IMR-90 (cell line): ENCODE measurements around the gene SYTL2.
"Not testable (repeated sequence)": the region's sequence is repeated elsewhere in the genome, so short reads cannot be mapped to it uniquely, and the experiment has no call there.

Experiments used
- BHLHE40 ChIP-seq: fragments of 150-350 bp; IDR thresholded peaks from 2 replicates; pipeline ENCODE4 v1.6.1; 2016; ENCODE audit warnings: mild to moderate bottlenecking, low read depth, low read length
- CEBPB ChIP-seq: IDR thresholded peaks from 2 replicates; pipeline ENCODE4 v1.6.1; 2012; ENCODE audit warnings: low read depth, low read length, improper control_type of control experiment
- CHD1 ChIP-seq: IDR thresholded peaks from 2 replicates; pipeline ENCODE4 v1.6.1; 2012; ENCODE audit warnings: low read depth, low read length, improper control_type of control experiment
- FOS ChIP-seq: fragments of 150-350 bp; IDR thresholded peaks from 2 replicates; pipeline ENCODE4 v1.6.1; 2016; ENCODE audit warnings: low read depth, low read length
- MXI1 ChIP-seq: IDR thresholded peaks from 2 replicates; pipeline ENCODE4 v1.6.1; 2012; ENCODE audit warnings: low read depth, mild to moderate bottlenecking, low read length, moderate library complexity, borderline replicate concordance
- POLR2A ChIP-seq: IDR thresholded peaks from 2 replicates; pipeline ENCODE4 v1.6.1; 2012; ENCODE audit warnings: mild to moderate bottlenecking, low read depth, low read length
- TF ChIP-seq, protein P1 (sequence below): conservative IDR thresholded peaks from 2 replicates; pipeline ENCODE4 v1.5.1; 2012; ENCODE audit warnings: mild to moderate bottlenecking, low read depth, low read length, improper control_type of control experiment

DNA sequence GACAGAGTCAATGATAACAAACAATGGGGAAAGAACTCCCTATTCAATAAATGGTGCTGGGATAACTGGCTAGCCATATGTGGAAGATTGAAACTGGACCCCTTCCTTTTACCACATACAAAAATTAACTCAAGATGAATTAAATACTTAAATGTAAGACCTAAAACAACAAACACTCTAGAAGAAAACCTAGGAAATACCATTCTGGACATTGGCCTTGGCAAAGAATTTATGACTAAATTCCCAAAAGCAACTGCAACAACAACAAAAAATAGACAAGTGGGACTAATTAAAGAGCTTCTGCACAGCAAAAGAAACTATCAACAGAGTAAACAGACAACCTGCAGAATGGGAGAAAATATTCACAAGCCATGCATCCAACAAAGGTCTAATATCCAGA, 48.6 kb upstream of the SYTL2 start:
- TF ChIP-seq, protein P1, sequence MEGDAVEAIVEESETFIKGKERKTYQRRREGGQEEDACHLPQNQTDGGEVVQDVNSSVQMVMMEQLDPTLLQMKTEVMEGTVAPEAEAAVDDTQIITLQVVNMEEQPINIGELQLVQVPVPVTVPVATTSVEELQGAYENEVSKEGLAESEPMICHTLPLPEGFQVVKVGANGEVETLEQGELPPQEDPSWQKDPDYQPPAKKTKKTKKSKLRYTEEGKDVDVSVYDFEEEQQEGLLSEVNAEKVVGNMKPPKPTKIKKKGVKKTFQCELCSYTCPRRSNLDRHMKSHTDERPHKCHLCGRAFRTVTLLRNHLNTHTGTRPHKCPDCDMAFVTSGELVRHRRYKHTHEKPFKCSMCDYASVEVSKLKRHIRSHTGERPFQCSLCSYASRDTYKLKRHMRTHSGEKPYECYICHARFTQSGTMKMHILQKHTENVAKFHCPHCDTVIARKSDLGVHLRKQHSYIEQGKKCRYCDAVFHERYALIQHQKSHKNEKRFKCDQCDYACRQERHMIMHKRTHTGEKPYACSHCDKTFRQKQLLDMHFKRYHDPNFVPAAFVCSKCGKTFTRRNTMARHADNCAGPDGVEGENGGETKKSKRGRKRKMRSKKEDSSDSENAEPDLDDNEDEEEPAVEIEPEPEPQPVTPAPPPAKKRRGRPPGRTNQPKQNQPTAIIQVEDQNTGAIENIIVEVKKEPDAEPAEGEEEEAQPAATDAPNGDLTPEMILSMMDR, result not testable (repeated sequence)
- not testable (repeated sequence) for TF ChIP-seq BHLHE40, POLR2A, MXI1, CHD1, FOS, CEBPB
